ENCODE data around the gene LIMS1. TPM values are rescaled to one million over a fixed set of nuclear protein-coding genes. Genes with fewer than 3 reads are reported as not detected.
A peak's percentile ranks its signal among the peaks of the same experiment; 100 is the strongest.

The LIMS1 gene
- total and polyA plus RNA-seq, 2 of the 13 experiments (the other 11 are each of a cell fraction or from before 2014, with no cell fraction given): 38.3 to 49.6 TPM

DNA sequence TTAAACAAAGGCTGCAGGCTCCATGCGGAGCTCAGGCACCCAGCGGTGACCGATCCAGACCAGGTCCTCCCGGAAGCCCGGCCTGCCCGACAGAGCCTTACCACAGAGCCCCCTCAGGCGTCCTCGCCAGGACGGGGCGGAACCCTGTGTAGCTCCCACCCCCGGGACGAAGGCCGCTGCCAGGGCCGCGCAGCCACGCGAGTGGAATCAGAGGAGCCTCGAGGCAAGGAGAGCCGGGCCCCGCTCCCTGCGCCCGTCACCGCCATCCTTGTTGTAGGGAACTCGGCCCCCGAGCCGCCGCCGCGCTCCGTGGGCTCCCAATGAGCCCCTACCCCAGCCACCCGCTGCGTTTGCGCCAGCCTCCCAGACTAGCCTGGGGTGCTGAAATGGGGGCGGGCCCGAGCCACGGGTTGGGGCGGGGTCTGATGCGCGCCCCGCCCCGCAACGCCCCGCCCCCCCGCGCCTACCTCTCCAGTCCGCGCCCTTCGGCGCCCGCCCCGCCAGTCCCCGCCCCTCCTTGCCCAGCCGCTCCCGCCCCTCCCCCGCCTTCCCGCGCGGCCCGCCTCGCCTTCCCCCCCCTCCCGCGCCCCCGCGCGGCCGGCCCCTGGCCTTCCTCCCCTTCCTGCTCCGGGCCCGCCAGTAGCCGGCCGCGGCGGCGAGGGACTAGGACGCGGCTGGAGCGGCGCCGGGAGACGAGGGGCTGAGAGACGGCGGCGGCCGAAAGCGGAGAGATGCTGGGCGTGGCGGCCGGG lies at the start of gene LIMS1 (continued):
- TF ChIP-seq, protein P1, sequence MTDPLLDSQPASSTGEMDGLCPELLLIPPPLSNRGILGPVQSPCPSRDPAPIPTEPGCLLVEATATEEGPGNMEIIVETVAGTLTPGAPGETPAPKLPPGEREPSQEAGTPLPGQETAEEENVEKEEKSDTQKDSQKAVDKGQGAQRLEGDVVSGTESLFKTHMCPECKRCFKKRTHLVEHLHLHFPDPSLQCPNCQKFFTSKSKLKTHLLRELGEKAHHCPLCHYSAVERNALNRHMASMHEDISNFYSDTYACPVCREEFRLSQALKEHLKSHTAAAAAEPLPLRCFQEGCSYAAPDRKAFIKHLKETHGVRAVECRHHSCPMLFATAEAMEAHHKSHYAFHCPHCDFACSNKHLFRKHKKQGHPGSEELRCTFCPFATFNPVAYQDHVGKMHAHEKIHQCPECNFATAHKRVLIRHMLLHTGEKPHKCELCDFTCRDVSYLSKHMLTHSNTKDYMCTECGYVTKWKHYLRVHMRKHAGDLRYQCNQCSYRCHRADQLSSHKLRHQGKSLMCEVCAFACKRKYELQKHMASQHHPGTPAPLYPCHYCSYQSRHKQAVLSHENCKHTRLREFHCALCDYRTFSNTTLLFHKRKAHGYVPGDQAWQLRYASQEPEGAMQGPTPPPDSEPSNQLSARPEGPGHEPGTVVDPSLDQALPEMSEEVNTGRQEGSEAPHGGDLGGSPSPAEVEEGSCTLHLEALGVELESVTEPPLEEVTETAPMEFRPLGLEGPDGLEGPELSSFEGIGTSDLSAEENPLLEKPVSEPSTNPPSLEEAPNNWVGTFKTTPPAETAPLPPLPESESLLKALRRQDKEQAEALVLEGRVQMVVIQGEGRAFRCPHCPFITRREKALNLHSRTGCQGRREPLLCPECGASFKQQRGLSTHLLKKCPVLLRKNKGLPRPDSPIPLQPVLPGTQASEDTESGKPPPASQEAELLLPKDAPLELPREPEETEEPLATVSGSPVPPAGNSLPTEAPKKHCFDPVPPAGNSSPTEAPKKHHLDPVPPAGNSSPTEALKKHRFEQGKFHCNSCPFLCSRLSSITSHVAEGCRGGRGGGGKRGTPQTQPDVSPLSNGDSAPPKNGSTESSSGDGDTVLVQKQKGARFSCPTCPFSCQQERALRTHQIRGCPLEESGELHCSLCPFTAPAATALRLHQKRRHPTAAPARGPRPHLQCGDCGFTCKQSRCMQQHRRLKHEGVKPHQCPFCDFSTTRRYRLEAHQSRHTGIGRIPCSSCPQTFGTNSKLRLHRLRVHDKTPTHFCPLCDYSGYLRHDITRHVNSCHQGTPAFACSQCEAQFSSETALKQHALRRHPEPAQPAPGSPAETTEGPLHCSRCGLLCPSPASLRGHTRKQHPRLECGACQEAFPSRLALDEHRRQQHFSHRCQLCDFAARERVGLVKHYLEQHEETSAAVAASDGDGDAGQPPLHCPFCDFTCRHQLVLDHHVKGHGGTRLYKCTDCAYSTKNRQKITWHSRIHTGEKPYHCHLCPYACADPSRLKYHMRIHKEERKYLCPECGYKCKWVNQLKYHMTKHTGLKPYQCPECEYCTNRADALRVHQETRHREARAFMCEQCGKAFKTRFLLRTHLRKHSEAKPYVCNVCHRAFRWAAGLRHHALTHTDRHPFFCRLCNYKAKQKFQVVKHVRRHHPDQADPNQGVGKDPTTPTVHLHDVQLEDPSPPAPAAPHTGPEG (CRISPR knock-in tag; IDR thresholded peaks at IDR 0.05): peak; percentile 49; the same call in 1 of the 2 replicates
- TF ChIP-seq, protein P2, sequence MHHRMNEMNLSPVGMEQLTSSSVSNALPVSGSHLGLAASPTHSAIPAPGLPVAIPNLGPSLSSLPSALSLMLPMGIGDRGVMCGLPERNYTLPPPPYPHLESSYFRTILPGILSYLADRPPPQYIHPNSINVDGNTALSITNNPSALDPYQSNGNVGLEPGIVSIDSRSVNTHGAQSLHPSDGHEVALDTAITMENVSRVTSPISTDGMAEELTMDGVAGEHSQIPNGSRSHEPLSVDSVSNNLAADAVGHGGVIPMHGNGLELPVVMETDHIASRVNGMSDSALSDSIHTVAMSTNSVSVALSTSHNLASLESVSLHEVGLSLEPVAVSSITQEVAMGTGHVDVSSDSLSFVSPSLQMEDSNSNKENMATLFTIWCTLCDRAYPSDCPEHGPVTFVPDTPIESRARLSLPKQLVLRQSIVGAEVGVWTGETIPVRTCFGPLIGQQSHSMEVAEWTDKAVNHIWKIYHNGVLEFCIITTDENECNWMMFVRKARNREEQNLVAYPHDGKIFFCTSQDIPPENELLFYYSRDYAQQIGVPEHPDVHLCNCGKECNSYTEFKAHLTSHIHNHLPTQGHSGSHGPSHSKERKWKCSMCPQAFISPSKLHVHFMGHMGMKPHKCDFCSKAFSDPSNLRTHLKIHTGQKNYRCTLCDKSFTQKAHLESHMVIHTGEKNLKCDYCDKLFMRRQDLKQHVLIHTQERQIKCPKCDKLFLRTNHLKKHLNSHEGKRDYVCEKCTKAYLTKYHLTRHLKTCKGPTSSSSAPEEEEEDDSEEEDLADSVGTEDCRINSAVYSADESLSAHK (CRISPR knock-in tag; IDR thresholded peaks at IDR 0.05; ENCODE audit: borderline replicate concordance): peak; percentile 71; the same call in 1 of the 2 replicates
- TF ChIP-seq, protein P3, sequence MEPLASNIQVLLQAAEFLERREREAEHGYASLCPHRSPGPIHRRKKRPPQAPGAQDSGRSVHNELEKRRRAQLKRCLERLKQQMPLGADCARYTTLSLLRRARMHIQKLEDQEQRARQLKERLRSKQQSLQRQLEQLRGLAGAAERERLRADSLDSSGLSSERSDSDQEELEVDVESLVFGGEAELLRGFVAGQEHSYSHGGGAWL (CRISPR knock-in tag; IDR thresholded peaks at IDR 0.05): peak; percentile 96
- TF ChIP-seq ZNF382 (CRISPR knock-in tag; IDR thresholded peaks at IDR 0.05; ENCODE audit: borderline replicate concordance): no peak
- TF ChIP-seq, protein P4, sequence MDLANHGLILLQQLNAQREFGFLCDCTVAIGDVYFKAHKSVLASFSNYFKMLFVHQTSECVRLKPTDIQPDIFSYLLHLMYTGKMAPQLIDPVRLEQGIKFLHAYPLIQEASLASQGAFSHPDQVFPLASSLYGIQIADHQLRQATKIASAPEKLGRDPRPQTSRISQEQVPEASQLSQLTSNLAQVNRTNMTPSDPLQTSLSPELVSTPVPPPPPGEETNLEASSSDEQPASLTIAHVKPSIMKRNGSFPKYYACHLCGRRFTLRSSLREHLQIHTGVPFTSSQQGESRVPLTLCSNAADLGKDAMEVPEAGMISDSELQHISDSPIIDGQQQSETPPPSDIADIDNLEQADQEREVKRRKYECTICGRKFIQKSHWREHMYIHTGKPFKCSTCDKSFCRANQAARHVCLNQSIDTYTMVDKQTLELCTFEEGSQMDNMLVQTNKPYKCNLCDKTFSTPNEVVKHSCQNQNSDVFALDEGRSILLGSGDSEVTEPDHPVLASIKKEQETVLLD (CRISPR knock-in tag; IDR thresholded peaks at IDR 0.05; ENCODE audit: low read depth): no peak; the same call in 1 of the 2 replicates
- TF ChIP-seq, protein P5, sequence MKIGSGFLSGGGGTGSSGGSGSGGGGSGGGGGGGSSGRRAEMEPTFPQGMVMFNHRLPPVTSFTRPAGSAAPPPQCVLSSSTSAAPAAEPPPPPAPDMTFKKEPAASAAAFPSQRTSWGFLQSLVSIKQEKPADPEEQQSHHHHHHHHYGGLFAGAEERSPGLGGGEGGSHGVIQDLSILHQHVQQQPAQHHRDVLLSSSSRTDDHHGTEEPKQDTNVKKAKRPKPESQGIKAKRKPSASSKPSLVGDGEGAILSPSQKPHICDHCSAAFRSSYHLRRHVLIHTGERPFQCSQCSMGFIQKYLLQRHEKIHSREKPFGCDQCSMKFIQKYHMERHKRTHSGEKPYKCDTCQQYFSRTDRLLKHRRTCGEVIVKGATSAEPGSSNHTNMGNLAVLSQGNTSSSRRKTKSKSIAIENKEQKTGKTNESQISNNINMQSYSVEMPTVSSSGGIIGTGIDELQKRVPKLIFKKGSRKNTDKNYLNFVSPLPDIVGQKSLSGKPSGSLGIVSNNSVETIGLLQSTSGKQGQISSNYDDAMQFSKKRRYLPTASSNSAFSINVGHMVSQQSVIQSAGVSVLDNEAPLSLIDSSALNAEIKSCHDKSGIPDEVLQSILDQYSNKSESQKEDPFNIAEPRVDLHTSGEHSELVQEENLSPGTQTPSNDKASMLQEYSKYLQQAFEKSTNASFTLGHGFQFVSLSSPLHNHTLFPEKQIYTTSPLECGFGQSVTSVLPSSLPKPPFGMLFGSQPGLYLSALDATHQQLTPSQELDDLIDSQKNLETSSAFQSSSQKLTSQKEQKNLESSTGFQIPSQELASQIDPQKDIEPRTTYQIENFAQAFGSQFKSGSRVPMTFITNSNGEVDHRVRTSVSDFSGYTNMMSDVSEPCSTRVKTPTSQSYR (CRISPR knock-in tag; IDR thresholded peaks at IDR 0.05; ENCODE audit: borderline replicate concordance): peak; percentile 39
- no peak for TF ChIP-seq CEBPG (CRISPR knock-in tag; IDR thresholded peaks at IDR 0.05)
- peak; percentile 93 for TF ChIP-seq AGO2 (optimal IDR thresholded peaks at IDR 0.05; ENCODE audit: low read depth, low read length)
- no peak for TF ChIP-seq RFX3 (CRISPR knock-in tag; IDR thresholded peaks at IDR 0.05)
- no peak for TF ChIP-seq PRMT3 (CRISPR knock-in tag; IDR thresholded peaks at IDR 0.05; ENCODE audit: borderline replicate concordance, low read depth)
- TF ChIP-seq MBD4 (IDR thresholded peaks at IDR 0.05; ENCODE audit: borderline replicate concordance, low read length): no peak
- TF ChIP-seq ZNF296 (CRISPR knock-in tag; conservative IDR thresholded peaks at IDR 0.05): no peak
- TF ChIP-seq SALL2 (CRISPR knock-in tag; IDR thresholded peaks at IDR 0.05): peak; percentile 85; the same call in 1 of the 2 replicates
- TF ChIP-seq ZMYM2 (CRISPR knock-in tag; IDR thresholded peaks at IDR 0.05): peak; percentile 74
